Calu3 (cell line): Measurements from ENCODE around the gene HSD17B3. TPM values are rescaled to one million over a fixed set of nuclear protein-coding genes. Genes with fewer than 3 reads are reported as not detected.

Experiments used
- BruUV-seq: library from RNA; stranded (reverse); fragments of 400-500 nt; replicated peaks from 2 replicates; lab custom pipeline; 2021; lab: Mats Ljungman, UMichigan
- CTCF ChIA-PET: fragments of 300-600 bp; sonication (Branson Sonifier 250); formaldehyde crosslinking; loops from one replicate; lab custom pipeline; 2022; ENCODE audit warnings: antibody characterized with exemption; lab: Charles Lee
- DNase-seq: peaks from one replicate; pipeline ENCODE4 v3.0.0; 2022
- H3K27ac Mint-ChIP-seq: one replicate; pipeline ENCODE4 v1.8.0; 2022; ENCODE audit warnings: mixed read lengths; ENCODE audit not compliant: unreplicated experiment
- H3K27me3 Mint-ChIP-seq: one replicate; pipeline ENCODE4 v1.8.0; 2022; ENCODE audit warnings: mixed read lengths; ENCODE audit not compliant: unreplicated experiment
- H3K36me3 Mint-ChIP-seq: one replicate; pipeline ENCODE4 v1.8.0; 2022; ENCODE audit warnings: mild to moderate bottlenecking, moderate library complexity, mixed read lengths; ENCODE audit not compliant: insufficient read depth, unreplicated experiment
- H3K4me1 Mint-ChIP-seq: one replicate; pipeline ENCODE4 v1.8.0; 2022; ENCODE audit warnings: mild to moderate bottlenecking, low read depth, mixed read lengths; ENCODE audit not compliant: unreplicated experiment
- H3K4me3 Mint-ChIP-seq: one replicate; pipeline ENCODE4 v1.8.0; 2022; ENCODE audit warnings: mild to moderate bottlenecking, low read depth, moderate library complexity, mixed read lengths; ENCODE audit not compliant: unreplicated experiment
- H3K9me3 Mint-ChIP-seq: one replicate; pipeline ENCODE4 v1.8.0; 2022; ENCODE audit warnings: low read depth, mixed read lengths; ENCODE audit not compliant: unreplicated experiment
- intact Hi-C: fragments of 100-400 bp; cut with micrococcal nuclease; formaldehyde crosslinking; loops from one replicate; pipeline ENCODE4 v1.10.0; 2022; ENCODE audit not compliant: unreplicated experiment
- total RNA-seq: library from RNA; stranded (reverse); gene quantifications from 2 replicates; pipeline ENCODE4 v1.2.3, GENCODE V29; 2022
- TF ChIP-seq, protein P1 (sequence below): fragments of 200-600 bp; IDR thresholded peaks from one replicate; pipeline ENCODE4 v1.8.0; 2022; ENCODE audit warnings: antibody characterized with exemption; ENCODE audit not compliant: unreplicated experiment

Gene HSD17B3
- total RNA-seq, 1 experiment from 2014 or later = 1.2 TPM

GRCh38 chr9:96246267-96246671 lies 55.7 kb downstream of the HSD17B3 start:
- intact Hi-C loops = no loop called here
- H3K27me3 Mint-ChIP-seq = peaks cover 8% of the 10 kb centered on the region
- no peak overlapping the region for H3K27ac Mint-ChIP-seq
- BruUV-seq = no TSS peak
- H3K4me3 Mint-ChIP-seq = no peak overlapping the region
- H3K36me3 Mint-ChIP-seq = no peaks in the 10 kb centered on the region
- peaks cover 7% of the 10 kb centered on the region for H3K4me1 Mint-ChIP-seq
- CTCF ChIA-PET = no interaction called here
- H3K9me3 Mint-ChIP-seq = no peaks in the 10 kb centered on the region
- TF ChIP-seq, protein P1, sequence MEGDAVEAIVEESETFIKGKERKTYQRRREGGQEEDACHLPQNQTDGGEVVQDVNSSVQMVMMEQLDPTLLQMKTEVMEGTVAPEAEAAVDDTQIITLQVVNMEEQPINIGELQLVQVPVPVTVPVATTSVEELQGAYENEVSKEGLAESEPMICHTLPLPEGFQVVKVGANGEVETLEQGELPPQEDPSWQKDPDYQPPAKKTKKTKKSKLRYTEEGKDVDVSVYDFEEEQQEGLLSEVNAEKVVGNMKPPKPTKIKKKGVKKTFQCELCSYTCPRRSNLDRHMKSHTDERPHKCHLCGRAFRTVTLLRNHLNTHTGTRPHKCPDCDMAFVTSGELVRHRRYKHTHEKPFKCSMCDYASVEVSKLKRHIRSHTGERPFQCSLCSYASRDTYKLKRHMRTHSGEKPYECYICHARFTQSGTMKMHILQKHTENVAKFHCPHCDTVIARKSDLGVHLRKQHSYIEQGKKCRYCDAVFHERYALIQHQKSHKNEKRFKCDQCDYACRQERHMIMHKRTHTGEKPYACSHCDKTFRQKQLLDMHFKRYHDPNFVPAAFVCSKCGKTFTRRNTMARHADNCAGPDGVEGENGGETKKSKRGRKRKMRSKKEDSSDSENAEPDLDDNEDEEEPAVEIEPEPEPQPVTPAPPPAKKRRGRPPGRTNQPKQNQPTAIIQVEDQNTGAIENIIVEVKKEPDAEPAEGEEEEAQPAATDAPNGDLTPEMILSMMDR = no peak
- no peak for DNase-seq

GRCh38 chr9:96245399-96245798 lies 56.6 kb downstream of the HSD17B3 start:
- peaks cover 7% of the 10 kb centered on the region for H3K4me1 Mint-ChIP-seq
- intact Hi-C loops = no loop called here
- H3K4me3 Mint-ChIP-seq = no peak overlapping the region
- no peaks in the 10 kb centered on the region for H3K36me3 Mint-ChIP-seq
- TF ChIP-seq, protein P1 = no peak
- no peaks in the 10 kb centered on the region for H3K9me3 Mint-ChIP-seq
- CTCF ChIA-PET = no interaction called here
- H3K27ac Mint-ChIP-seq = no peak overlapping the region
- BruUV-seq = no TSS peak
- H3K27me3 Mint-ChIP-seq = peaks cover 1% of the 10 kb centered on the region
- DNase-seq = no peak

GRCh38 chr9:96243778-96244177 lies 58.2 kb downstream of the HSD17B3 start:
- DNase-seq = no peak
- Mint-ChIP-seq H3K9me3 (no peaks in the 10 kb centered on the region), H3K4me3 (no peak overlapping the region), H3K4me1 (peaks cover 7% of the 10 kb centered on the region), H3K36me3 (no peaks in the 10 kb centered on the region), H3K27me3 (no peaks in the 10 kb centered on the region), H3K27ac (no peak overlapping the region)
- TF ChIP-seq, protein P1 = no peak
- intact Hi-C loops = no loop called here
- no TSS peak for BruUV-seq
- CTCF ChIA-PET = no interaction called here

DNA sequence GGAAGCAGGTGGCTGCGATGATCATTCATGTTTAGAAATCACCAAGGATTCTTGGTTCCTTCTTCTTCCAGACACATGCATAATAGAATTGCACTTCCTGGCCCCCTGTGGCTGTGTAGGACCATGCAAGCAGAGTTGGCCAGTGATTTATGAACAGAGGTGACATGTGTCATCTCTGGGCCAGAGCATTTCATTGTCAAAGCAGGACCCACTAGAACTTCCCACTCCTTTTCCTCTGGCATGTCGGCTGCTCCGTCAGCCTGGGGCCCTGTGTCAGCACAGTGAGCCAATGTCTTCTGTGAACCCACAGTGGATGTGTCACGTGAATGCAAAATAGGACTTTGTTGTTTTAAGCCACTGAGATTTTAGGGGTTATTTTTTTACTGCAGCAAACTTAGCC lies 59.2 kb downstream of the HSD17B3 start:
- Mint-ChIP-seq H3K27ac (no peak overlapping the region), H3K9me3 (no peaks in the 10 kb centered on the region), H3K4me1 (peaks cover 7% of the 10 kb centered on the region), H3K27me3 (no peaks in the 10 kb centered on the region), H3K4me3 (no peak overlapping the region), H3K36me3 (no peaks in the 10 kb centered on the region)
- no peak for DNase-seq
- no TSS peak for BruUV-seq
- CTCF ChIA-PET = no interaction called here
- TF ChIP-seq, protein P1 = no peak
- intact Hi-C loops = no loop called here
